ENCODE results near the gene HOXB5.
A peak's percentile ranks its signal among the peaks of the same experiment; 100 is the strongest.

HOXB5 gene

DNA sequence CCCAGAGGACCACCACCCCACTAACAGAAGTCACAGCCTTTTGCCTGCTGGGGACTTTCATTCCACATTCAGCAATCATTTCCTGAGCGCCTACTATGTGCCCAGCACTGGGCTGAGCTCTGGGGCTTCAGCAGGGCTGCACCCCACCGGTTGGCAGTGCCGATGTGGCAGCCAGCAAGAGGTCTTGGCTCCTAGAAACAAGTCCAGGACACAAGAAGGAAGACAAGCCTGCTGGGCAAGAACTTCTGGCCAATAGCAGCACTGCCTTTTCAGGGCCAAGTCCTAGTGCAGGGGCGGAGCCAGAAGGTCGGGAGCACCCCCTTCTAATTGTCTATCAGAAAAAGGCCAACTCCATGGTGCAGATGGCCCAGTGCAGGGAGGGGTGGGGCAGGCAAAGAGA is 45.6 kb upstream of the HOXB5 start:
- ATAC-seq, result no peak
- no peak for TF ChIP-seq SNAI2 (CRISPR knock-in tag; IDR thresholded peaks at IDR 0.05)
- TF ChIP-seq, protein P1, sequence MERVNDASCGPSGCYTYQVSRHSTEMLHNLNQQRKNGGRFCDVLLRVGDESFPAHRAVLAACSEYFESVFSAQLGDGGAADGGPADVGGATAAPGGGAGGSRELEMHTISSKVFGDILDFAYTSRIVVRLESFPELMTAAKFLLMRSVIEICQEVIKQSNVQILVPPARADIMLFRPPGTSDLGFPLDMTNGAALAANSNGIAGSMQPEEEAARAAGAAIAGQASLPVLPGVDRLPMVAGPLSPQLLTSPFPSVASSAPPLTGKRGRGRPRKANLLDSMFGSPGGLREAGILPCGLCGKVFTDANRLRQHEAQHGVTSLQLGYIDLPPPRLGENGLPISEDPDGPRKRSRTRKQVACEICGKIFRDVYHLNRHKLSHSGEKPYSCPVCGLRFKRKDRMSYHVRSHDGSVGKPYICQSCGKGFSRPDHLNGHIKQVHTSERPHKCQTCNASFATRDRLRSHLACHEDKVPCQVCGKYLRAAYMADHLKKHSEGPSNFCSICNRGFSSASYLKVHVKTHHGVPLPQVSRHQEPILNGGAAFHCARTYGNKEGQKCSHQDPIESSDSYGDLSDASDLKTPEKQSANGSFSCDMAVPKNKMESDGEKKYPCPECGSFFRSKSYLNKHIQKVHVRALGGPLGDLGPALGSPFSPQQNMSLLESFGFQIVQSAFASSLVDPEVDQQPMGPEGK (CRISPR knock-in tag; IDR thresholded peaks at IDR 0.05; ENCODE audit: borderline replicate concordance), result no peak
- no peak for TF ChIP-seq RARB (CRISPR knock-in tag; IDR thresholded peaks at IDR 0.05)
- no peak for TF ChIP-seq ZNF70 (CRISPR knock-in tag; IDR thresholded peaks at IDR 0.05)
- no peak for TF ChIP-seq ZFP3 (CRISPR knock-in tag; IDR thresholded peaks at IDR 0.05)
- TF ChIP-seq CSDC2 (CRISPR knock-in tag; IDR thresholded peaks at IDR 0.05), result no peak
- TF ChIP-seq, protein P2, sequence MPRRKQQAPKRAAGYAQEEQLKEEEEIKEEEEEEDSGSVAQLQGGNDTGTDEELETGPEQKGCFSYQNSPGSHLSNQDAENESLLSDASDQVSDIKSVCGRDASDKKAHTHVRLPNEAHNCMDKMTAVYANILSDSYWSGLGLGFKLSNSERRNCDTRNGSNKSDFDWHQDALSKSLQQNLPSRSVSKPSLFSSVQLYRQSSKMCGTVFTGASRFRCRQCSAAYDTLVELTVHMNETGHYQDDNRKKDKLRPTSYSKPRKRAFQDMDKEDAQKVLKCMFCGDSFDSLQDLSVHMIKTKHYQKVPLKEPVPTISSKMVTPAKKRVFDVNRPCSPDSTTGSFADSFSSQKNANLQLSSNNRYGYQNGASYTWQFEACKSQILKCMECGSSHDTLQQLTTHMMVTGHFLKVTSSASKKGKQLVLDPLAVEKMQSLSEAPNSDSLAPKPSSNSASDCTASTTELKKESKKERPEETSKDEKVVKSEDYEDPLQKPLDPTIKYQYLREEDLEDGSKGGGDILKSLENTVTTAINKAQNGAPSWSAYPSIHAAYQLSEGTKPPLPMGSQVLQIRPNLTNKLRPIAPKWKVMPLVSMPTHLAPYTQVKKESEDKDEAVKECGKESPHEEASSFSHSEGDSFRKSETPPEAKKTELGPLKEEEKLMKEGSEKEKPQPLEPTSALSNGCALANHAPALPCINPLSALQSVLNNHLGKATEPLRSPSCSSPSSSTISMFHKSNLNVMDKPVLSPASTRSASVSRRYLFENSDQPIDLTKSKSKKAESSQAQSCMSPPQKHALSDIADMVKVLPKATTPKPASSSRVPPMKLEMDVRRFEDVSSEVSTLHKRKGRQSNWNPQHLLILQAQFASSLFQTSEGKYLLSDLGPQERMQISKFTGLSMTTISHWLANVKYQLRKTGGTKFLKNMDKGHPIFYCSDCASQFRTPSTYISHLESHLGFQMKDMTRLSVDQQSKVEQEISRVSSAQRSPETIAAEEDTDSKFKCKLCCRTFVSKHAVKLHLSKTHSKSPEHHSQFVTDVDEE (CRISPR knock-in tag; IDR thresholded peaks at IDR 0.05), result no peak
- TF ChIP-seq ZFP30 (CRISPR knock-in tag; IDR thresholded peaks at IDR 0.05), result no peak
- TF ChIP-seq PPARA (CRISPR knock-in tag; IDR thresholded peaks at IDR 0.05; ENCODE audit: borderline replicate concordance), result no peak
- TF ChIP-seq ISL1 (CRISPR knock-in tag; IDR thresholded peaks at IDR 0.05), result no peak
- TF ChIP-seq ZC3H10 (CRISPR knock-in tag; IDR thresholded peaks at IDR 0.05), result no peak
- no peak for TF ChIP-seq ARNTL (CRISPR knock-in tag; IDR thresholded peaks at IDR 0.05; ENCODE audit: borderline replicate concordance, low read depth)
- TF ChIP-seq OSR1 (CRISPR knock-in tag; IDR thresholded peaks at IDR 0.05), result no peak

DNA sequence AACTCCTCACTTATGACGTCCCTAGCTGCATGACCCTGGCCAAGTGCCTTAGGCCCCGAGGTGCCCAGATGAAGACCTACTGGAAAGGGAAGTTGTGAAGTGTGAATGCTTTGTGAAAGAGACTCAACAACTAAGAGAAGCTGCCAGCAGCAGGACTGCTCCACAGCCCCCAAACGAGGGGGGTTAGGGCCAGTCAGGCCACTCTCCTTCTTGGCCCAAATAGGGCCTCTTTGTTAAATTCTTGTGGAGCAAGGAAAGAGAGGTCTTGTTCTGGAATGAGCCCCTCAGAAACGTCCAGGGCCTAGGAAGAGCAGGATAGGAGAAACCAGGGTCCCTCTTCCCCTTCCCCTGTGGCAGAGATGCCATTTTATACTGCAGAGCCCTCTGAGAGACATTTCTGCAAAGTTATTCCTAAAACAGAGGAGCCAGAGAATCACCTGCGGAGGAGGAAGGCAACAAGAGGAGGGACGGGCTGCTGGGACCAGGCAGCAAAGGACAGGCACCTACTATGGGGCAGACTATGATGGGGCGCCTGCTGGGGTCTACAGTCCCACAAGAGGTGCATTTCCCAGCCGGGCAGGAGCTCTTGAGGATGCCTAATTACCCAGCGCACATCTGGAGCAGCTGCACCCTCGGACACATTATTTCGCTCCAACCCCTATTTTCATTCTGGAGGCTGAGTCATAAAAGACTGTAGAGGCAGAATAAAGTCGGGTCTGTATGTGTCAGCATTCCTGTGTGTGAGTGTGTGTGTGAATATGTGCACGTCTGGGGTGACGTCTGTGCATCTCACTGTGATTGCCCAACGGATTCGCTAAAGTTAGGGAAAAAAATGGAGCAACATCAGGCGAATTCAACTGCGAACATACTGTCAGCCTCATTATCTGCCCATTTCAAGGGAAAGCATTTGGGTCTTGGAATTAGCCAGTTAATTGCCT is 44.0 kb upstream of the HOXB5 start:
- TF ChIP-seq ARNTL (CRISPR knock-in tag; IDR thresholded peaks at IDR 0.05; ENCODE audit: borderline replicate concordance, low read depth) (no peak), CSDC2 (CRISPR knock-in tag; IDR thresholded peaks at IDR 0.05) (no peak)
- ATAC-seq, result no peak

DNA sequence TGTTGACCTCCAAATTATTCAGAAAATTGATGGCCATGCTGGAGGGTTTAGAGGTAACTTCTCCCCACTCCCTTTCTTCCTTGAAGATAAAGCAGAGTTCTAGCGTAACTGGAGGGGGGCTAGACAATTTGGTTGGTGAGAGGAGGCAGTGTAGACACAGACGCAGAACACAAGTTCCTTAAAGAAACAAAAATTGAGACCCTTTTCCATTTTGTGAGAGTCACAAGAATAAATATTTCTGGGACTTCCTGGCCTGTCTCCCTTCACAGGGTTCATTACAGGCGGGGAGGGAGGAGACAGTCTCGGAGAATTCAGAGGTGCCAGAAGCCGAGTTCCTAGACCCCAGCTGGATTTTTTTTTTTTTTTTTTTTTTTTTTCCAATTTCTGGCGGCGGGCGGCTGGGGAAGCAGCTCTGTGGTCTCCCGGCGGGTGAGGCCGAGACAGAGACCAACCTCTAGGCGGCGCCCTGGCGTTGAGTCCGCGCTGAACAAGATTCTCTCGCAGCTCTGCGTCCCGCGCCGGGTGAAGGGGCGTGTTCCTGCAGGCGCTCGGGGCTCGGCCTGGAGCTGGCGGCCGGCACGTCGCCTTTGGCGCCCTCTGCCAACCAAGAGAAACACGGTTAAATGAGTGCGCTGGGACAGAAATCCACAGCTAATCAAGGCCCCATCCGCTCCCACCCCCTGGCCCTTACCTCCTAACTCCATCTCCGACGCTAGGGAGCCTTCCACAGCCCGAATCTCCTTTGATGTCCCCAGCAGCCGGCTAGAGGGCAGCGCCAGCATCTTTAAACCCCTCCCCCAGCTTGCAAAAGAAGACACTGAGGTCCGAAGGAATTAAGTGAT is 42.8 kb upstream of the HOXB5 start:
- peak; percentile 94 for ATAC-seq
- TF ChIP-seq ZNF8 (CRISPR knock-in tag; IDR thresholded peaks at IDR 0.05) (no peak), TOX (CRISPR knock-in tag; IDR thresholded peaks at IDR 0.05; ENCODE audit: borderline replicate concordance) (no peak), ARNTL (CRISPR knock-in tag; IDR thresholded peaks at IDR 0.05; ENCODE audit: borderline replicate concordance, low read depth) (no peak), ZNF565 (CRISPR knock-in tag; conservative IDR thresholded peaks at IDR 0.05; ENCODE audit: low read depth) (no peak), RARB (CRISPR knock-in tag; IDR thresholded peaks at IDR 0.05) (no peak), ZNF70 (CRISPR knock-in tag; IDR thresholded peaks at IDR 0.05) (no peak), ISL1 (CRISPR knock-in tag; IDR thresholded peaks at IDR 0.05) (no peak), CSDC2 (CRISPR knock-in tag; IDR thresholded peaks at IDR 0.05) (no peak), SNAI2 (CRISPR knock-in tag; IDR thresholded peaks at IDR 0.05) (no peak), ESRRG (CRISPR knock-in tag; IDR thresholded peaks at IDR 0.05) (no peak), GLIS3 (CRISPR knock-in tag; IDR thresholded peaks at IDR 0.05) (no peak), BACH2 (CRISPR knock-in tag; IDR thresholded peaks at IDR 0.05; ENCODE audit: borderline replicate concordance) (no peak)
- TF ChIP-seq, protein P3, sequence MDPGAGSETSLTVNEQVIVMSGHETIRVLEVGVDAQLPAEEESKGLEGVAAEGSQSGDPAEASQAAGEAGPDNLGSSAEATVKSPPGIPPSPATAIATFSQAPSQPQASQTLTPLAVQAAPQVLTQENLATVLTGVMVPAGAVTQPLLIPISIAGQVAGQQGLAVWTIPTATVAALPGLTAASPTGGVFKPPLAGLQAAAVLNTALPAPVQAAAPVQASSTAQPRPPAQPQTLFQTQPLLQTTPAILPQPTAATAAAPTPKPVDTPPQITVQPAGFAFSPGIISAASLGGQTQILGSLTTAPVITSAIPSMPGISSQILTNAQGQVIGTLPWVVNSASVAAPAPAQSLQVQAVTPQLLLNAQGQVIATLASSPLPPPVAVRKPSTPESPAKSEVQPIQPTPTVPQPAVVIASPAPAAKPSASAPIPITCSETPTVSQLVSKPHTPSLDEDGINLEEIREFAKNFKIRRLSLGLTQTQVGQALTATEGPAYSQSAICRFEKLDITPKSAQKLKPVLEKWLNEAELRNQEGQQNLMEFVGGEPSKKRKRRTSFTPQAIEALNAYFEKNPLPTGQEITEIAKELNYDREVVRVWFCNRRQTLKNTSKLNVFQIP (CRISPR knock-in tag; IDR thresholded peaks at IDR 0.05; ENCODE audit: borderline replicate concordance, low read depth), result no peak
- TF ChIP-seq, protein P2 (CRISPR knock-in tag; IDR thresholded peaks at IDR 0.05), result no peak
- TF ChIP-seq, protein P4, sequence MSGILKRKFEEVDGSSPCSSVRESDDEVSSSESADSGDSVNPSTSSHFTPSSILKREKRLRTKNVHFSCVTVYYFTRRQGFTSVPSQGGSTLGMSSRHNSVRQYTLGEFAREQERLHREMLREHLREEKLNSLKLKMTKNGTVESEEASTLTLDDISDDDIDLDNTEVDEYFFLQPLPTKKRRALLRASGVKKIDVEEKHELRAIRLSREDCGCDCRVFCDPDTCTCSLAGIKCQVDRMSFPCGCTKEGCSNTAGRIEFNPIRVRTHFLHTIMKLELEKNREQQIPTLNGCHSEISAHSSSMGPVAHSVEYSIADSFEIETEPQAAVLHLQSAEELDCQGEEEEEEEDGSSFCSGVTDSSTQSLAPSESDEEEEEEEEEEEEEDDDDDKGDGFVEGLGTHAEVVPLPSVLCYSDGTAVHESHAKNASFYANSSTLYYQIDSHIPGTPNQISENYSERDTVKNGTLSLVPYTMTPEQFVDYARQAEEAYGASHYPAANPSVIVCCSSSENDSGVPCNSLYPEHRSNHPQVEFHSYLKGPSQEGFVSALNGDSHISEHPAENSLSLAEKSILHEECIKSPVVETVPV (CRISPR knock-in tag; IDR thresholded peaks at IDR 0.05), result no peak
